GM18861 (cell line): ENCODE data around the gene CASKIN2.
"Not testable (repeated sequence)": the region's sequence is repeated elsewhere in the genome, so short reads cannot be mapped to it uniquely, and the experiment has no call there.

Experiments
- ATAC-seq: cut with Tn5 transposase; IDR thresholded peaks from one replicate; pipeline ENCODE4 v1.9.1; 2021; ENCODE audit not compliant: unreplicated experiment

The CASKIN2 gene

DNA sequence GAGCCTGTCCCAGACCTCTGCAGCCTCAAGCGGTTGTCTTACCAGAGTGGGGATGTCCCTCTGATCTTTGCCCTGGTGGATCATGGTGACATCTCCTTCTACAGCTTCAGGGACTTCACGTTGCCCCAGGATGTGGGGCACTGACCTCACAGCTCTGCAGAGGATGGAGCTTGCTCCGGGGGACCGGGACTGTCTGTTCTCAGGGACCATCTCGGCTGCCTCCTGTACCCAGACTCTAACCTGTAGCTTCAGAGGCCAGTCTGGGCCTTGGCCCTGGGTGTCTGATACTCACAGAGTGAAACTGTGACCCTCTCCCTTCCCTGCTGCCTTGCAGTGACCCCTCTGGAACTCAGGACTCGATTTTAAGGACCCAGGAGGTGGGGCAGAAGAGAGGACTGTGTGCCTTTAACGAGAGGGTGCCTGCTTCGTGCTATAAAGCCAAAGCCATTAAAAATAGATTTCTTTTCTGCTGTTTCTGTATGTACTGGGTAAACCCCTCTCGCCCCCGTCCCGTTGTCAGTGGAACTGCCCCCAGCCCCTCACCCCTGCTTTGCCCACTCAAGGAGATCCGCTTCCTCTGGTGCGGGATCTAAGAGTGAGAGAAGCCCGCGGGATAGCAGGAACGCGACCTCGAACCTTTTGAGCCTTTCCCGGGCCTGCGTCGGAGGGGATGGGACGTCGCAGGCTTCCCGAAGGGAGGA is 9.1 kb upstream of the CASKIN2 start:
- no peak for ATAC-seq

DNA sequence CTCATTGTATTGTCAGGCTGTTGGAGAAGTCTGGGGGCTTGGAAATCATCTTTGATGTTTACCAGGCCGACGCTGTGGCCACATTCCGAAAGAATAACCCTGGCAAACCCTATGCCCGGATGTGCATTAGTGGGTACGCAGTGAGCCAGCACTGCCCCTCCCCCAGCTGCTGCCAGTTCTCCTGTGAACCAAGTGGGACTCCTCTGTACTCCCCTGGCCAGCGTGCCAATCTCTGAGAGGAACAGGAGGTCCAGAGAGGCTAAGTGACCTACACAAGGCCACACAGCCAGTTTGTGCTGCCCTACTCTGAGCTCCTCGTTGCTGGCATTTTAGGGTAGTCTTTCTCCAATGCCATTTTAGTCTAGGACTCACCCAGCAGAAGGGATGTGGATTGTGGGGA is 8.3 kb upstream of the CASKIN2 start:
- ATAC-seq, result no peak

GRCh38 chr17:75521951-75522727 is 6.8 kb upstream of the CASKIN2 start:
- ATAC-seq, result no peak

GRCh38 chr17:75521290-75521689 is 6.0 kb upstream of the CASKIN2 start:
- no peak for ATAC-seq

DNA sequence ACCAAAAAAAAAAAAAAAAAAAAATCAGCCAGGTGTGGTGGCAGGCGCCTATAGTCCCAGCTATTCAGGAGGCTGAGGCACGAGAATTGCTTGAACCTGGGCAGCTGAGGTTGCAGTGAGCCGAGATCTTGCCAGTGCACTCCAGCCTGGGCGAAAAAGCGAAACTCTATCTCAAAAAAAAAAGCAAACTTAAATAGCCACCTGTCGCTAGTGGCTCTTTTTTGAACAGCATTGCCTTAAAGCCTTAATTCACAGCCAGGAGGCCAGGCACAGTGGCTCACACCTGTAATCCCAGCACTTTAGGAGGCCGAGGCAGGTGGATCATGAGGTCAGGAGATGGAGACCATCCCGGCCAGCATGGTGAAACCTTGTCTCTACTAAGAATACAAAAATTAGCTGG is 5.1 kb upstream of the CASKIN2 start:
- not testable (repeated sequence) for ATAC-seq

DNA sequence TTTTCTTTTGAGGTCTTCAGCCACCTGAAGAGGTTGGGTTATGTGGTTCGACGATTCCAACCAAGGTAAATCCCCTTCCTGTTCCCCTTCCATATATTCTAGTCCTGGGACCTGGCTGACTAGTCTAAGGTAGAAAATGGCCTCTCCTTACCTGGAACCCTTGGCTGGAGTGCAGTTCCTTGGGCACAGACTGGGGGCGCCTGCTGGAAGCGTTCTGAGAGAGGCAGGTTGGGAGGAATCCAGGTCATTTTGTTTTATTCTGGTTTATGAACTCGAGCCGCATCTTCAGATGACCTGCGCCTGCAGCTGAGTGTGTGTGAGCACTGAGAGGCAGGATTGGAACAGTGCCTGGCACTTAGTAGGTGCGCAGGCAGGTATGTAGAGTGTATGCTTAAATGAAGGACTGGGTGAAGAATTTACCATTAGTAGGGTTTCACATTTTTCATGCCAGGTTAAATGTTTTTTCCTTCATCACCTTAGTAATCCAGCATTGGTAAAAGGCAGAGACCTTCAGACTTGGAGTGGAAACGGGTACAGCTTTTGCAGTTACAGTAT is 3.7 kb upstream of the CASKIN2 start:
- no peak for ATAC-seq

- no peak for ATAC-seq
These were observed 2.9 kb upstream of the CASKIN2 start for GRCh38 chr17:75518201-75518600.

- no peak for ATAC-seq
These were observed 2.0 kb upstream of the CASKIN2 start for GRCh38 chr17:75517297-75517865.

GRCh38 chr17:75516619-75517296 is 1.4 kb upstream of the CASKIN2 start:
- peak; percentile 20 for ATAC-seq

GRCh38 chr17:75516255-75516618 is 900 bp upstream of the CASKIN2 start, which contains the start of gene TSEN54:
TSS of gene TSEN54 (plus strand) at chr17:75516528. CDS start at chr17:75516561, 33 bp downstream.
- peak; percentile 43 for ATAC-seq

- no peak for ATAC-seq
These were observed 330 bp downstream of the CASKIN2 start for GRCh38 chr17:75514919-75515495.

DNA sequence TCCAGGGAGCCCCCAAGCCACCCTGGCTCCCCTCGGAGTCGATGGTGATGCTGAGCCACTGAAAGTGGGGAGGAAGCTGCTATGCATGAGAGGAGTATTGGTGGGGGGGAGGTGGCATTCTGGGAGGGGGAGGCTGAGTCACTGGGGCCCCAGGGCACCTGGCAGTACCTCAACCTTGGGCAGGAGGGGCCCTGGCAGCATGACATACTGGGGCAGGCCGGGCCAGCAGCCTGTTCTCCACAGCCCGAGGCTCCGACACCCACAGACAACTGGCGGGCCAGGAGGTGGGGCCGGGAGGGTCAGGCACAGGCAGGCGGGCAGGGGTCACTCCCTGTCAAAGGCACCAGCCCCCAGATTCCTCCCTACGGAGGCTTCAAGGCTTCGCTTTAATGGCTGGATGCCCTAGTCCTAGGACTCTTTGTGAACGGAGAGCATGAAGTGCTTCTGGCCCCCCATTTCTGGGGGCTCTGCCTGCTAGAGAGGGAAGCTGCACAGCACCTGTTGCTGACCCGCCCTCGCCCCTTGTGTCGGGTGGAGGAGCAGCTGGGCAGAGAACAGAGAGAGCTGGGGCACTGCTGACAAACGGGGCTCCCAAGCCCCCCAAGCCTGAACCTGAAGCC is 928 bp downstream of the CASKIN2 start:
- ATAC-seq, result no peak

GRCh38 chr17:75513641-75514000 is 1.7 kb downstream of the CASKIN2 start:
- ATAC-seq, result no peak

DNA sequence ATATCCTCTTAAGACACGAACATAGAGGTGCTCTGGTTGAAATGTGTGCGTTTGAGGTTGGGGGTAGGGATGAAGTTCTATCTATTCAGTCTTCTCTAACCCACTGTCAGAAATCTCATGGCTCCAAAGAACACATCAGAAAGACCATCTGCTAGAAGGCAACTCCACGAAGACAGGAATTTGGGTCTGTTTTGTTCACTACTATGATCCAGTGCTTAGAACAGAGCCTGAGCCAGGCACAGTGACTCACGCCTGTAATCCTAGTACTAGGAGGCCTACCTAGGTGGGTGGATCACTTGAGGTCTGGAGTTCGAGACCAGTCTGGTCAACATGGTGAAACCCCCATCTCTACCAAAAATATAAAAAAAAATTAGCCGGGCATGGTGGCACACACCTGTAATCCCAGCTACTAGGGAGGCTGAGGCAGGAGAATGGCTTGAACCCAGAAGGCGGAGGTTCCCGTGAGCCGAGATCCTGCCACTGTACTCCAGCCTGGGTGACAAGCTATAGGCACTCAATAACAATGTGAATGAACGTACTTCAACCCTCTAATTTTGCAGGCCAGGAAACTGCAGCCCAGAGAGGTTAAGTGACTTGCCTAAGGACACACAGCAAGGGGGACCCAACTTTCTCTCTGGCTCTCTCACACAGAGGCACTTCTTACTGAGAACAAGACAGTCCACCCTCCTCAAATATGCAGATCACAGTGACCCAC is 2.3 kb downstream of the CASKIN2 start:
- ATAC-seq, result no peak

- ATAC-seq, result no peak
These were observed 3.4 kb downstream of the CASKIN2 start for GRCh38 chr17:75511610-75512575.

GRCh38 chr17:75511270-75511609 is 4.1 kb downstream of the CASKIN2 start:
- no peak for ATAC-seq

DNA sequence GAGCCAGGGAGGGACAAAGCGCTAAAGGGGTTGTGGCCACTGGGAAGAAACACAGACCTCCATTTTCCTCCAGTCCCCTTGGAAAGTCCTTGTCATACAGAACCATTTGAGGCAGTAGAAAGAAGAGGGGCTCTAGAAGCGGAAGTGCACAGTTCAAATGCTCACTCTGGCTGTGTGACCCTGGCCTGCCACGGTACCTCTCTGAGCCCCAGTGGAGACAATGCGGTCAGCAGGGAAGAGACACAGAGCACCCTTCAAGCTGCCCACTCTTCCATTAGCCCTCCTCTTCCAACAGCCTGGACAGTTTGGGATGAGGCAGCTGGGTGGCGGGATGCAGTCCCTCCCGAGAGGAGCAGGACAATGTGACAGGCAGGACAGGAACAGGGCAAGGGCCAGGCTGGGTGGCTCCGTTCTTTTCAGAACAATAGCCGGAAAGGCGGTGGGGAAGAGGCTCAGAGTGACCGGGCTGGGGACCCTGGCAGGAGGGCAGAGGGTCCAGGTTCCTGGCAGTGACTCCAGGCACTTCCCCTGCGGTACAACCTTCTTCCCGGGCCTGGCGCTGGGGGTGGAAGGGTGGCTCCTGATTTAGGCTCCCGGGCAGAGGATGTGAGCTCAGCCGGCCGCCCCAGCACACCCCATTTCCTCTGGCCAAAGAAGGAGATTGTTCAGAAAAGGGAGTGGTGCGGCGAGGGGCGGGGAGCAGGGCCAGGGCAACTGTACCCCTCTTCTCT is 5.6 kb downstream of the CASKIN2 start:
- no peak for ATAC-seq

GRCh38 chr17:75508931-75509361 is 6.4 kb downstream of the CASKIN2 start:
- no peak for ATAC-seq
